IMR-90 (cell line): ENCODE measurements around the gene ARMC6. TPM values are rescaled to one million over a fixed set of nuclear protein-coding genes. Genes with fewer than 3 reads are reported as not detected.

Source experiments
- polyA plus RNA-seq, 3 experiments: library from polyadenylated mRNA; depleted of rRNA; stranded (reverse); fragments of >200 nt; gene quantifications; 2 replicates each; pipeline ENCODE4 v1.2.3, GENCODE V29; 2012; ENCODE audit warnings: low replicate concordance in 1 of 3
- total RNA-seq: library from RNA; depleted of rRNA; stranded (reverse); fragments of >200 nt; gene quantifications from 2 replicates; pipeline ENCODE4 v1.2.3, GENCODE V29; 2012; rRNA removed

The ARMC6 gene
- total and polyA plus RNA-seq, 2 of the 4 experiments (the other 2 are of a cell fraction): 41.5 to 52.7 TPM

Other genes starting within 250 kb of the ARMC6 start
- gene COMP, start 242.3 kb upstream of the ARMC6 start, total RNA-seq: under 0.01 TPM in 2 replicates
- 0.34 and 0.43 TPM in 2 replicates for gene COMP, start 242.3 kb upstream of the ARMC6 start, polyA plus RNA-seq (2012; rRNA removed)
- gene UPF1, start 201.6 kb upstream of the ARMC6 start, total RNA-seq: 31.2 and 31.4 TPM in 2 replicates
- 39.2 and 50.3 TPM in 2 replicates for gene UPF1, start 201.6 kb upstream of the ARMC6 start, polyA plus RNA-seq (2012; rRNA removed)
- 0.56 and 0.90 TPM in 2 replicates for gene CERS1, start 137.4 kb upstream of the ARMC6 start, total RNA-seq
- 4.1 and 4.3 TPM in 2 replicates for gene CERS1, start 137.4 kb upstream of the ARMC6 start, polyA plus RNA-seq (2012; rRNA removed)
- gene COPE, start 114.2 kb upstream of the ARMC6 start, total RNA-seq: 310 and 347 TPM in 2 replicates
- 461 and 500 TPM in 2 replicates for gene COPE, start 114.2 kb upstream of the ARMC6 start, polyA plus RNA-seq (2012; rRNA removed)
- gene DDX49, start 113.9 kb upstream of the ARMC6 start, total RNA-seq: 50.9 and 55.8 TPM in 2 replicates
- gene DDX49, start 113.9 kb upstream of the ARMC6 start, polyA plus RNA-seq (2012; rRNA removed): 52.1 and 61.9 TPM in 2 replicates
- 50.8 and 53.4 TPM in 2 replicates for gene HOMER3, start 92.4 kb upstream of the ARMC6 start, total RNA-seq
- gene HOMER3, start 92.4 kb upstream of the ARMC6 start, polyA plus RNA-seq (2012; rRNA removed): 77.0 and 84.5 TPM in 2 replicates
- 23.3 and 25.8 TPM in 2 replicates for gene SUGP2, start 86 bp upstream of the ARMC6 start, total RNA-seq
- gene SUGP2, start 86 bp upstream of the ARMC6 start, polyA plus RNA-seq (2012; rRNA removed): 58.5 and 69.2 TPM in 2 replicates
- 1.9 and 2.0 TPM in 2 replicates for gene SLC25A42, start 30.4 kb downstream of the ARMC6 start, total RNA-seq
- gene SLC25A42, start 30.4 kb downstream of the ARMC6 start, polyA plus RNA-seq (2012; rRNA removed): 8.6 and 9.9 TPM in 2 replicates
- gene TMEM161A, start 104.9 kb downstream of the ARMC6 start, total RNA-seq: 11.1 TPM in 2 replicates
- gene TMEM161A, start 104.9 kb downstream of the ARMC6 start, polyA plus RNA-seq (2012; rRNA removed): 34.8 and 45.9 TPM in 2 replicates
- gene MEF2B, start 136.7 kb downstream of the ARMC6 start, total RNA-seq: under 0.01 and 0.18 TPM in 2 replicates
- 0.80 and 0.94 TPM in 2 replicates for gene MEF2B, start 136.7 kb downstream of the ARMC6 start, polyA plus RNA-seq (2012; rRNA removed)
- 14.7 and 16.7 TPM in 2 replicates for gene BORCS8, start 158.5 kb downstream of the ARMC6 start, total RNA-seq
- 33.9 and 40.3 TPM in 2 replicates for gene BORCS8, start 158.5 kb downstream of the ARMC6 start, polyA plus RNA-seq (2012; rRNA removed)
- 61.4 and 68.3 TPM in 2 replicates for gene RFXANK, start 158.7 kb downstream of the ARMC6 start, total RNA-seq
- 97.8 and 109 TPM in 2 replicates for gene RFXANK, start 158.7 kb downstream of the ARMC6 start, polyA plus RNA-seq (2012; rRNA removed)
- 5.4 and 6.9 TPM in 2 replicates for gene NR2C2AP, start 169.8 kb downstream of the ARMC6 start, total RNA-seq
- 9.0 and 9.6 TPM in 2 replicates for gene NR2C2AP, start 169.8 kb downstream of the ARMC6 start, polyA plus RNA-seq (2012; rRNA removed)
- gene NCAN, start 178.4 kb downstream of the ARMC6 start, total RNA-seq: not detected in 2 replicates
- not detected in 2 replicates for gene NCAN, start 178.4 kb downstream of the ARMC6 start, polyA plus RNA-seq (2012; rRNA removed)
- gene TM6SF2, start 239.7 kb downstream of the ARMC6 start, total RNA-seq: under 0.01 and 0.18 TPM in 2 replicates
- 0.97 and 1.1 TPM in 2 replicates for gene TM6SF2, start 239.7 kb downstream of the ARMC6 start, polyA plus RNA-seq (2012; rRNA removed)